ENCODE results near the gene MRPL32. TPM values are rescaled to one million over a fixed set of nuclear protein-coding genes. Genes with fewer than 3 reads are reported as not detected.

The MRPL32 gene
- total RNA-seq, 1 experiment from 2014 or later = 47.5 TPM

DNA sequence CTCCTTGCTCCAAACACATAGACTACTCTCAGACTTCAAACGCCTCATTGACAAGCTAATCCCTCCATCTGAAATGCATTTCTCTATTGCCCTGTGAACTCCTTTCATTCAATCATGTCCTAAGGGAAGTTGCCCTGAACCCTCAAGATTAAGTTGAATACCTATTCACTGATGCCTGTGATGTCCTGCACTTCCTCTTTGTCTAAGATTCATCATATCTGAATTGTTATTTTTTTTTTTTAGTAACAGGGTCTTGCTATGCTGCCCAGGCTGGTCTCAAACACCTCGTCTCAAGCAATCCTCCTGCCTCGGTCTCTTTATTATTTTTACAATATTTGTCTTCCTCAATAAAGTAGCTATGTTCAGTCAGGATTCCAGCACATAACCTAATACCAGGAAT is 3.4 kb upstream of the MRPL32 start:
- intact Hi-C loops (cut with micrococcal nuclease) = no loop called here
- Histone ChIP-seq H3K27ac (ENCODE audit: low read depth, low read length) (no peak overlapping the region), H3K79me2 (ENCODE audit: insufficient read depth, low read length) (peaks cover 98% of the 10 kb centered on the region), H3K4me3 (replicated peaks in 1 of 2; ENCODE audit: low read depth in 1 of 2, low read length in 2 of 2) (no peak overlapping the region), H3K9ac (ENCODE audit: low read length) (no peak overlapping the region), H3K9me2 (ENCODE audit: insufficient read depth) (no peaks in the 10 kb centered on the region), H4K20me1 (ENCODE audit: insufficient read depth) (peaks cover 9% of the 10 kb centered on the region; the same call in 1 of the 2 replicates), H3K4me1 (ENCODE audit: control insufficient read depth in 1 of 2, insufficient read depth in 2 of 2, low read length in 2 of 2) (peaks cover 5 to 26% of the 10 kb centered on the region in 2 experiments; a peak in 2 of 4 replicates), H3K27me3 (ENCODE audit: insufficient read depth, low read length) (no peaks in the 10 kb centered on the region), H2AFZ (ENCODE audit: low read depth, low read length, poor library complexity, severe bottlenecking) (no peak overlapping the region), H3K4me2 (ENCODE audit: low read length) (no peak overlapping the region), H3K36me3 (ENCODE audit: control insufficient read depth in 1 of 2, insufficient read depth in 2 of 2, low read length in 2 of 2) (peaks cover 23 to 34% of the 10 kb centered on the region in 2 experiments), H3K9me3 (ENCODE audit: control insufficient read depth in 1 of 2, insufficient read depth in 1 of 2, low read depth in 1 of 2, low read length in 2 of 2) (no peaks in the 10 kb centered on the region)
- ATAC-seq = no peak
- no TSS peak for BruUV-seq (replicated peaks)
- no peak for TF ChIP-seq TCF7L2 (IDR thresholded peaks at IDR 0.05; ENCODE audit: borderline replicate concordance, extremely low read depth, insufficient read depth, insufficient read length)
- no peak for DNase-seq (ENCODE audit: low read depth, low spot score)
- POLR2A ChIA-PET = no interaction called here
- CTCF ChIA-PET = interaction anchor here (1.0 kb wide), 1 partner anchor 12 kb away, joined by 3 read pairs; no protein-coding TSS in a partner anchor
- RAD21 ChIA-PET (ENCODE audit: low non-redundant PET in 1 of 2, low total read pairs in 2 of 2, uncharacterized antibody in 2 of 2, unreplicated experiment in 2 of 2) = no interaction called here

DNA sequence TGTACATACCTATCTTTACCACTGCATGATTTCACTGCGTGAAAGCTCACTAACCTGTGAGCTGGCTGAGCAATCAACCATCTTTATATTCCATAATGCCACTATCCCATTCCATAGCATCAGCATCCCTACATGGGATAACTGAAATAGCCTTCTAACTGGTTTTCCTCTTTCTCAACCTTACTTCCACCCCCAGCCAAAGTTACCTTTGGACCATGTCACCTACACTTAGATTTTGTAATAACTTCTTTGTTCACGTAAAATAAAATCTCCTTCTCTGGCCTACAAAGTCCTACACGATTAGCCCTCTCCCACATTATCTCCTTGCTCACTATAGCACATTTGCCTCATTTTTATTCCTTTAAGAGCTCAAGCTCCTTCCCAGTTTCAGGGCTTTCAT is 2.7 kb upstream of the MRPL32 start:
- H3K9me3 ChIP-seq (ENCODE audit: control insufficient read depth in 1 of 2, insufficient read depth in 1 of 2, low read depth in 1 of 2, low read length in 2 of 2) = no peaks in the 10 kb centered on the region
- no peak for ATAC-seq
- BruUV-seq (replicated peaks) = no TSS peak
- RAD21 ChIA-PET (ENCODE audit: low non-redundant PET in 1 of 2, low total read pairs in 2 of 2, uncharacterized antibody in 2 of 2, unreplicated experiment in 2 of 2) = no interaction called here
- no peaks in the 10 kb centered on the region for H3K9me2 ChIP-seq (ENCODE audit: insufficient read depth)
- peaks cover 20 to 29% of the 10 kb centered on the region in 2 experiments for H3K36me3 ChIP-seq (ENCODE audit: control insufficient read depth in 1 of 2, insufficient read depth in 2 of 2, low read length in 2 of 2)
- CTCF ChIA-PET = interaction anchor here (0.7 to 1.0 kb wide), 2 partner anchors 12 kb away, joined by 3 read pairs; no protein-coding TSS in a partner anchor
- peaks cover 99% of the 10 kb centered on the region for H3K79me2 ChIP-seq (ENCODE audit: insufficient read depth, low read length)
- TF ChIP-seq ELF1 (IDR thresholded peaks at IDR 0.05; ENCODE audit: borderline replicate concordance, low read depth) (no peak), CBX3 (IDR thresholded peaks at IDR 0.05; ENCODE audit: low read depth) (no peak), CEBPB (IDR thresholded peaks at IDR 0.05; ENCODE audit: low read depth) (no peak), RAD21 (IDR thresholded peaks at IDR 0.05; ENCODE audit: low read depth) (no peak)
- TF ChIP-seq, protein P1, sequence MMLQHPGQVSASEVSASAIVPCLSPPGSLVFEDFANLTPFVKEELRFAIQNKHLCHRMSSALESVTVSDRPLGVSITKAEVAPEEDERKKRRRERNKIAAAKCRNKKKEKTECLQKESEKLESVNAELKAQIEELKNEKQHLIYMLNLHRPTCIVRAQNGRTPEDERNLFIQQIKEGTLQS (IDR thresholded peaks at IDR 0.05) = no peak
- H3K27me3 ChIP-seq (ENCODE audit: insufficient read depth, low read length) = no peaks in the 10 kb centered on the region
- no peak for DNase-seq (ENCODE audit: low read depth, low spot score)
- no peak overlapping the region for H3K4me3 ChIP-seq (replicated peaks in 1 of 2; ENCODE audit: low read depth in 1 of 2, low read length in 2 of 2)
- no peak overlapping the region for H2AFZ ChIP-seq (ENCODE audit: low read depth, low read length, poor library complexity, severe bottlenecking)
- H3K27ac ChIP-seq (ENCODE audit: low read depth, low read length) = no peak overlapping the region
- H3K9ac ChIP-seq (ENCODE audit: low read length) = no peak overlapping the region
- intact Hi-C loops (cut with micrococcal nuclease) = no loop called here
- H3K4me1 ChIP-seq (ENCODE audit: control insufficient read depth in 1 of 2, insufficient read depth in 2 of 2, low read length in 2 of 2) = peaks cover 5 to 26% of the 10 kb centered on the region in 2 experiments; a peak in 2 of 4 replicates
- POLR2A ChIA-PET = interaction anchor here (1.3 kb wide), 1 partner anchor 653 kb away, joined by 4 read pairs; the partner anchor contains the start of gene STK17A
- H3K4me2 ChIP-seq (ENCODE audit: low read length) = peak overlapping the region; percentile 85; the same call in 1 of the 2 replicates
- H4K20me1 ChIP-seq (ENCODE audit: insufficient read depth) = peaks cover 9% of the 10 kb centered on the region; the same call in 1 of the 2 replicates

All from HCT116 (cell line).